Measurements from ENCODE around the gene C6orf120. TPM values are rescaled to one million over a fixed set of nuclear protein-coding genes. Genes with fewer than 3 reads are reported as not detected.

Gene C6orf120
- total and polyA plus RNA-seq, 2 of the 13 experiments (the other 11 are each of a cell fraction or from before 2014, with no cell fraction given): 21.7 to 29.9 TPM

GRCh38 chr6:169725125-169726048, 23.5 kb downstream of the C6orf120 start (continued):
- TF ChIP-seq, protein P1, sequence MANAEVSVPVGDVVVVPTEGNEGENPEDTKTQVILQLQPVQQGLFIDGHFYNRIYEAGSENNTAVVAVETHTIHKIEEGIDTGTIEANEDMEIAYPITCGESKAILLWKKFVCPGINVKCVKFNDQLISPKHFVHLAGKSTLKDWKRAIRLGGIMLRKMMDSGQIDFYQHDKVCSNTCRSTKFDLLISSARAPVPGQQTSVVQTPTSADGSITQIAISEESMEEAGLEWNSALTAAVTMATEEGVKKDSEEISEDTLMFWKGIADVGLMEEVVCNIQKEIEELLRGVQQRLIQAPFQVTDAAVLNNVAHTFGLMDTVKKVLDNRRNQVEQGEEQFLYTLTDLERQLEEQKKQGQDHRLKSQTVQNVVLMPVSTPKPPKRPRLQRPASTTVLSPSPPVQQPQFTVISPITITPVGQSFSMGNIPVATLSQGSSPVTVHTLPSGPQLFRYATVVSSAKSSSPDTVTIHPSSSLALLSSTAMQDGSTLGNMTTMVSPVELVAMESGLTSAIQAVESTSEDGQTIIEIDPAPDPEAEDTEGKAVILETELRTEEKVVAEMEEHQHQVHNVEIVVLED (CRISPR knock-in tag; IDR thresholded peaks at IDR 0.05; ENCODE audit: borderline replicate concordance): peak; percentile 53; the same call in 1 of the 2 replicates
- TF ChIP-seq ZNF746 (CRISPR knock-in tag; IDR thresholded peaks at IDR 0.05) (peak; percentile 49; the same call in 1 of the 2 replicates), AHDC1 (CRISPR knock-in tag; IDR thresholded peaks at IDR 0.05; ENCODE audit: borderline replicate concordance) (peak; percentile 76; the same call in 1 of the 2 replicates), NKX3-1 (CRISPR knock-in tag; IDR thresholded peaks at IDR 0.05) (no peak), KIAA2018 (CRISPR knock-in tag; IDR thresholded peaks at IDR 0.05; ENCODE audit: borderline replicate concordance) (no peak)
- TF ChIP-seq, protein P2, sequence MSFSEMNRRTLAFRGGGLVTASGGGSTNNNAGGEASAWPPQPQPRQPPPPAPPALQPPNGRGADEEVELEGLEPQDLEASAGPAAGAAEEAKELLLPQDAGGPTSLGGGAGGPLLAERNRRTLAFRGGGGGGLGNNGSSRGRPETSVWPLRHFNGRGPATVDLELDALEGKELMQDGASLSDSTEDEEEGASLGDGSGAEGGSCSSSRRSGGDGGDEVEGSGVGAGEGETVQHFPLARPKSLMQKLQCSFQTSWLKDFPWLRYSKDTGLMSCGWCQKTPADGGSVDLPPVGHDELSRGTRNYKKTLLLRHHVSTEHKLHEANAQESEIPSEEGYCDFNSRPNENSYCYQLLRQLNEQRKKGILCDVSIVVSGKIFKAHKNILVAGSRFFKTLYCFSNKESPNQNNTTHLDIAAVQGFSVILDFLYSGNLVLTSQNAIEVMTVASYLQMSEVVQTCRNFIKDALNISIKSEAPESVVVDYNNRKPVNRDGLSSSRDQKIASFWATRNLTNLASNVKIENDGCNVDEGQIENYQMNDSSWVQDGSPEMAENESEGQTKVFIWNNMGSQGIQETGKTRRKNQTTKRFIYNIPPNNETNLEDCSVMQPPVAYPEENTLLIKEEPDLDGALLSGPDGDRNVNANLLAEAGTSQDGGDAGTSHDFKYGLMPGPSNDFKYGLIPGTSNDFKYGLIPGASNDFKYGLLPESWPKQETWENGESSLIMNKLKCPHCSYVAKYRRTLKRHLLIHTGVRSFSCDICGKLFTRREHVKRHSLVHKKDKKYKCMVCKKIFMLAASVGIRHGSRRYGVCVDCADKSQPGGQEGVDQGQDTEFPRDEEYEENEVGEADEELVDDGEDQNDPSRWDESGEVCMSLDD (CRISPR knock-in tag; IDR thresholded peaks at IDR 0.05; ENCODE audit: borderline replicate concordance): no peak
